ENCODE data around the gene CD200. TPM values are rescaled to one million over a fixed set of nuclear protein-coding genes. Genes with fewer than 3 reads are reported as not detected.

The CD200 gene
- total and polyA plus RNA-seq, 10 of the 15 experiments (the other 5 are each of a cell fraction or from before 2014, with no cell fraction given), result 21.2 to 84.3 (median 33.2) TPM

GRCh38 chr3:112349557-112349956, 16.6 kb downstream of the CD200 start:
- H3K27ac ChIP-seq (ENCODE audit: control insufficient read depth, insufficient read depth), result no peak overlapping the region
- RAD21 ChIA-PET (ENCODE audit: unreplicated experiment), result interaction anchor here (1.2 to 4.1 kb wide), 4 partner anchors 11 to 140 kb away, joined by 3 to 29 read pairs (median 4); no protein-coding TSS in a partner anchor
- no peak overlapping the region for H3K4me2 ChIP-seq (ENCODE audit: control insufficient read depth, insufficient read depth)
- SMC1A ChIA-PET (ENCODE audit: uncharacterized antibody, unreplicated experiment), result interaction anchor here (0.8 to 3.4 kb wide), 6 partner anchors 12 to 142 kb away, joined by 3 to 28 read pairs (median 4); no protein-coding TSS in a partner anchor
- peaks cover 4 to 45% of the 10 kb centered on the region in 2 experiments for H3K36me3 ChIP-seq (ENCODE audit: control insufficient read depth in 2 of 2, insufficient read depth in 2 of 2, low read length in 1 of 2)
- H3K4me3 ChIP-seq, result no peak overlapping the region
- WGBS (ENCODE audit: insufficient coverage, insufficient replicate concordance, low lambda C conversion rate, missing lambda C conversion rate), result 37% methylated on average over 6 of the region's 6 CpGs
- peaks cover 15% of the 10 kb centered on the region for H3K4me1 ChIP-seq (ENCODE audit: control insufficient read depth, insufficient read depth, low read length)
- FAIRE-seq, result no peak
- H3K79me2 ChIP-seq (ENCODE audit: control insufficient read depth, insufficient read depth, low read length), result peaks cover 9% of the 10 kb centered on the region
- POLR2A ChIA-PET, result no interaction called here
- CTCF ChIA-PET, result interaction anchor here (0.6 to 5.8 kb wide), 3 partner anchors 12 to 86 kb away, joined by 3 to 31 read pairs (median 13); partner anchors contain the start of gene CD200
- in situ Hi-C loops (cut with MboI) (no loop called here), intact Hi-C loops (cut with micrococcal nuclease; ENCODE audit: unreplicated experiment) (no loop called here)
- DNase-seq (ENCODE audit: low read depth, low spot score), result no peak
- no peaks in the 10 kb centered on the region for H3K27me3 ChIP-seq (replicated peaks in 1 of 2; ENCODE audit: control insufficient read depth in 2 of 2, insufficient read depth in 2 of 2, low read length in 1 of 2)
- no peaks in the 10 kb centered on the region for H4K20me1 ChIP-seq (ENCODE audit: control insufficient read depth, insufficient read depth)
- no peak overlapping the region for H2AFZ ChIP-seq (ENCODE audit: control insufficient read depth, low read depth, low read length)
- BruUV-seq (replicated peaks), result no TSS peak
- TF ChIP-seq EGR1 (IDR thresholded peaks at IDR 0.05; ENCODE audit: borderline replicate concordance in 1 of 2, low read depth in 2 of 2, low read length in 2 of 2) (no peak), CREM (IDR thresholded peaks at IDR 0.05; ENCODE audit: low read depth) (peak; percentile 45; the same call in 1 of the 2 replicates), NFIC (IDR thresholded peaks at IDR 0.05; ENCODE audit: low read depth, low read length) (peak; percentile 41; the same call in 1 of the 2 replicates), EZH2 (IDR thresholded peaks at IDR 0.05; ENCODE audit: borderline replicate concordance, control insufficient read depth, low read depth, low read length) (no peak), RB1 (IDR thresholded peaks at IDR 0.05; ENCODE audit: borderline replicate concordance) (no peak), CTCF (IDR thresholded peaks at IDR 0.05 in 2 of 3, conservative IDR thresholded peaks at IDR 0.05 in 1 of 3; ENCODE audit: control insufficient read depth in 2 of 3, extremely low read depth in 1 of 3, insufficient read depth in 1 of 3, low read depth in 3 of 3, low read length in 3 of 3) (no peak), NKRF (conservative IDR thresholded peaks at IDR 0.05) (no peak), JUNB (IDR thresholded peaks at IDR 0.05) (peak; percentile 73), SUPT20H (IDR thresholded peaks at IDR 0.05; ENCODE audit: borderline replicate concordance, control insufficient read depth, low read depth, low read length) (no peak), CREB1 (IDR thresholded peaks at IDR 0.05; ENCODE audit: low read depth) (peak; percentile 38; the same call in 1 of the 2 replicates), RUNX3 (IDR thresholded peaks at IDR 0.05; ENCODE audit: low read length) (peak; percentile 32; the same call in 1 of the 2 replicates), MTA3 (IDR thresholded peaks at IDR 0.05; ENCODE audit: borderline replicate concordance, low read length) (no peak), CHD2 (IDR thresholded peaks at IDR 0.05; ENCODE audit: borderline replicate concordance, low read depth, low read length) (no peak)
- H3K9ac ChIP-seq (ENCODE audit: control insufficient read depth, insufficient read depth, low read length), result no peak overlapping the region
- no peaks in the 10 kb centered on the region for H3K9me3 ChIP-seq (replicated peaks; ENCODE audit: control insufficient read depth, insufficient read depth, low read length)
- no peak for ATAC-seq

All from GM12878 (cell line).